Mammary epithelial cell (primary cell): ENCODE data around the gene UBE2C.

Experiments
- CTCF ChIP-seq, 2 donors: IDR thresholded peaks in 1 of 2; conservative IDR thresholded peaks in 1 of 2; 2 replicates each; pipeline ENCODE4 v1.5.1; 2011 to 2012; ENCODE audit warnings: inconsistent platforms in 2 of 2, low read length in 2 of 2, mild to moderate bottlenecking in 2 of 2, control low read depth in 1 of 2, low read depth in 1 of 2; ENCODE audit not compliant: insufficient read depth in 1 of 2; ENCODE audit errors: extremely low read depth in 1 of 2
- EZH2 ChIP-seq: IDR thresholded peaks from 2 replicates; pipeline ENCODE4 v1.6.1; 2012; ENCODE audit warnings: low read length, inconsistent platforms, borderline replicate concordance

DNA sequence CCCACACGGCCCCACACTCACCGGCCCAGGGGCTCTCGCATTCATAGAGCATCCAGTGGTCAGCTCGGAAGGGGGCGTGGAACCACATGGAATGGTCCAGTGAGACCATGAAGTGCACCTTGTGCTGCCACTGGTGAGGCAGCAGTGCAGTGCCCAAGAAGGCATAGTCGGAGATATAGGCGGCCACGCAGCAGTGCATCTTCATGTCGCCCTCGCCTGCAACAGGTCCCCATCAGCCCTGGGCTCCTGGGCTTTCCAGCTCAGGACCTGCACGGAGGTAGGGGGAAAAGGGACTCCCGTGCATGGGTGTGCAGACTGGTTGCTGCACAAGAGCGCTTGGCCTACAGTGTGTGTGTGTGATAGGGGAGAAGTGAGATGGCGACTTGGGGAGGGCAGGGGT is 31.1 kb downstream of the UBE2C start:
- TF ChIP-seq CTCF (conservative IDR thresholded peaks at IDR 0.05 in 1 of 2, IDR thresholded peaks at IDR 0.05 in 1 of 2; ENCODE audit: extremely low read depth in 1 of 2, insufficient read depth in 1 of 2, low read depth in 1 of 2, low read length in 2 of 2), result no peak
- TF ChIP-seq EZH2, result no peak
